ENCODE data around the gene AVPI1. TPM values are rescaled to one million over a fixed set of nuclear protein-coding genes. Genes with fewer than 3 reads are reported as not detected.

The AVPI1 gene
- total RNA-seq, 1 donor from 2014 or later: 5.6 TPM

GRCh38 chr10:97715259-97715874 is 28.3 kb upstream of the AVPI1 start:
- Histone ChIP-seq H3K4me1 (ENCODE audit: insufficient read depth, low read length) (peaks cover 29% of the 10 kb centered on the region), H3K4me2 (ENCODE audit: low read length) (peak overlapping the region; percentile 97), H3K9ac (ENCODE audit: low read length) (peak overlapping the region; percentile 92), H3K36me3 (ENCODE audit: insufficient read depth, low read length) (peaks cover 10% of the 10 kb centered on the region), H3K79me2 (ENCODE audit: insufficient read depth, low read length) (peaks cover 55% of the 10 kb centered on the region), H3K9me3 (ENCODE audit: insufficient read depth, low read depth, low read length) (no peaks in the 10 kb centered on the region), H4K20me1 (ENCODE audit: insufficient read depth, low read length) (peaks cover 49% of the 10 kb centered on the region), H2AFZ (ENCODE audit: low read depth, low read length) (peak overlapping the region; percentile 59), H3K4me3 (ENCODE audit: insufficient read depth, low read depth, low read length) (peak overlapping the region; percentile 83), H3K27me3 (ENCODE audit: insufficient read depth, low read length) (no peaks in the 10 kb centered on the region), H3K27ac (ENCODE audit: low read depth, low read length) (peak overlapping the region; percentile 85)
- Mint-ChIP-seq H3K4me1 (ENCODE audit: low read depth, unreplicated experiment) (peaks cover 35% of the 10 kb centered on the region), H3K27ac (ENCODE audit: unreplicated experiment) (peak overlapping the region; percentile 89), H3K9me3 (ENCODE audit: unreplicated experiment) (peaks cover 2% of the 10 kb centered on the region), H3K27me3 (ENCODE audit: low read depth, unreplicated experiment) (no peaks in the 10 kb centered on the region), H3K4me3 (ENCODE audit: unreplicated experiment) (peak overlapping the region; percentile 98), H3K36me3 (ENCODE audit: low read depth, unreplicated experiment) (peaks cover 29% of the 10 kb centered on the region)
- FAIRE-seq: no peak
- DNase-seq (ENCODE audit: low read depth): no peak
- TF ChIP-seq, protein P1, sequence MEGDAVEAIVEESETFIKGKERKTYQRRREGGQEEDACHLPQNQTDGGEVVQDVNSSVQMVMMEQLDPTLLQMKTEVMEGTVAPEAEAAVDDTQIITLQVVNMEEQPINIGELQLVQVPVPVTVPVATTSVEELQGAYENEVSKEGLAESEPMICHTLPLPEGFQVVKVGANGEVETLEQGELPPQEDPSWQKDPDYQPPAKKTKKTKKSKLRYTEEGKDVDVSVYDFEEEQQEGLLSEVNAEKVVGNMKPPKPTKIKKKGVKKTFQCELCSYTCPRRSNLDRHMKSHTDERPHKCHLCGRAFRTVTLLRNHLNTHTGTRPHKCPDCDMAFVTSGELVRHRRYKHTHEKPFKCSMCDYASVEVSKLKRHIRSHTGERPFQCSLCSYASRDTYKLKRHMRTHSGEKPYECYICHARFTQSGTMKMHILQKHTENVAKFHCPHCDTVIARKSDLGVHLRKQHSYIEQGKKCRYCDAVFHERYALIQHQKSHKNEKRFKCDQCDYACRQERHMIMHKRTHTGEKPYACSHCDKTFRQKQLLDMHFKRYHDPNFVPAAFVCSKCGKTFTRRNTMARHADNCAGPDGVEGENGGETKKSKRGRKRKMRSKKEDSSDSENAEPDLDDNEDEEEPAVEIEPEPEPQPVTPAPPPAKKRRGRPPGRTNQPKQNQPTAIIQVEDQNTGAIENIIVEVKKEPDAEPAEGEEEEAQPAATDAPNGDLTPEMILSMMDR (IDR thresholded peaks at IDR 0.05; ENCODE audit: insufficient read depth, low read depth, low read length): no peak
- TF ChIP-seq EZH2 (IDR thresholded peaks at IDR 0.05; ENCODE audit: insufficient read depth, low read length): no peak

DNA sequence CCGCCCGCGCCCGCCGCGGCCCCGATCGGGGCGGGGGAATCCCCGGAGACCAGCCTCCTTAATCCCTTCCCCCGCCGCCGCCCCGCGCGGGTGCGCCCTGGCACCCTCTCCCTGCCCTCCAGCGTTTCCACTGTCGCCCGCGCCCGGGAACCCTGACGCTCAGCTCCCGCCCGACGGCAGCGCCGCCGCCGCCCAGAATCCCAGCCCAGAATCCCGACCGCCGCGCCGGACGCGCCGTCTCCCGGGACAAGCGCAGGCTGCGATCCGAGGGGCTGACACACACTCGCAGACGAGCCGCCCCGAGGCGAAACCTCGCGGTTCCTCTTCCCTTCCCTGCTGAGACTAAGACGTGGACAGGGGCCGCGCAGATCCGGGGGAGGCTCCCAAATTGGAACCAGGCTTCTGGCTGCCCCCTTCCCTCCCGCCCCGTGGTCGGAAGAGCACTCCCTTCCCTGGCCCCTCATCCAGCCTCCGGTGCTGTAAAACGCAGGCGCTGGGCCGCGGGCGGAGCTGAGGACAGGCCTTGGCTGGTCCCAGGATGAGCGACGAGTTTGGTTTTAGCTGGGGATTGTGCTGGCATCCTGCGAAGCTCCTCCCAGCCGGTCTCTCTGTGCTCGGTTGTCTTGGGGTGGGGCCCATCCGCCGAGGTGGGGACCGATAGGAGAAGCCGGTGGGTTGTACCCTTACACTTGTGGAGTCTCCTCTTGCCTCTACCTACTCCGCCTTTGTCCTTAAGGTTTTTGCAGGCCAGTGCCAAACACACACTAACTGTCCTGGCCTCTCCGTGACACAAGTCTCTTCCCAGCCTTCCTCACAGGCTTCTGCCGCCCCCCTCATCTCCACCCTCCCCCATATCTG is 27.6 kb upstream of the AVPI1 start:
- Histone ChIP-seq H3K79me2 (ENCODE audit: insufficient read depth, low read length) (peaks cover 55% of the 10 kb centered on the region), H2AFZ (ENCODE audit: low read depth, low read length) (peak overlapping the region; percentile 82), H3K27me3 (ENCODE audit: insufficient read depth, low read length) (no peaks in the 10 kb centered on the region), H3K4me1 (ENCODE audit: insufficient read depth, low read length) (peaks cover 30% of the 10 kb centered on the region), H4K20me1 (ENCODE audit: insufficient read depth, low read length) (peaks cover 48% of the 10 kb centered on the region), H3K36me3 (ENCODE audit: insufficient read depth, low read length) (peaks cover 10% of the 10 kb centered on the region), H3K4me2 (ENCODE audit: low read length) (peak overlapping the region; percentile 97), H3K9me3 (ENCODE audit: insufficient read depth, low read depth, low read length) (no peaks in the 10 kb centered on the region), H3K4me3 (ENCODE audit: insufficient read depth, low read depth, low read length) (peak overlapping the region; percentile 83), H3K9ac (ENCODE audit: low read length) (peak overlapping the region; percentile 92), H3K27ac (ENCODE audit: low read depth, low read length) (peak overlapping the region; percentile 85)
- peaks cover 26% of the 10 kb centered on the region for H3K36me3 Mint-ChIP-seq (ENCODE audit: low read depth, unreplicated experiment)
- no peak for FAIRE-seq
- H3K4me1 Mint-ChIP-seq (ENCODE audit: low read depth, unreplicated experiment): peaks cover 33% of the 10 kb centered on the region
- no peaks in the 10 kb centered on the region for H3K27me3 Mint-ChIP-seq (ENCODE audit: low read depth, unreplicated experiment)
- DNase-seq (ENCODE audit: low read depth): peak; percentile 71
- TF ChIP-seq, protein P1 (IDR thresholded peaks at IDR 0.05; ENCODE audit: insufficient read depth, low read depth, low read length): no peak
- TF ChIP-seq EZH2 (IDR thresholded peaks at IDR 0.05; ENCODE audit: insufficient read depth, low read length): no peak
- peaks cover 2% of the 10 kb centered on the region for H3K9me3 Mint-ChIP-seq (ENCODE audit: unreplicated experiment)
- peak overlapping the region; percentile 98 for H3K4me3 Mint-ChIP-seq (ENCODE audit: unreplicated experiment)
- peak overlapping the region; percentile 89 for H3K27ac Mint-ChIP-seq (ENCODE audit: unreplicated experiment)

Data from astrocyte (in vitro differentiated cells and primary cell).